PC-3 (cell line): Measurements from ENCODE around the gene KDM6B.

Source experiments
- EZH2 ChIP-seq: fragments of 300-600 bp; sonication (generic); IDR thresholded peaks from one replicate; pipeline ENCODE4 v1.6.1; 2017; ENCODE audit warnings: antibody characterized with exemption, mild to moderate bottlenecking, low read length; ENCODE audit not compliant: unreplicated experiment
- TF ChIP-seq, protein P1 (sequence below): fragments of 300-600 bp; sonication (generic); conservative IDR thresholded peaks from 2 replicates; pipeline ENCODE4 v1.5.1; 2017; ENCODE audit warnings: antibody characterized with exemption, low read depth, mild to moderate bottlenecking, low read length

DNA sequence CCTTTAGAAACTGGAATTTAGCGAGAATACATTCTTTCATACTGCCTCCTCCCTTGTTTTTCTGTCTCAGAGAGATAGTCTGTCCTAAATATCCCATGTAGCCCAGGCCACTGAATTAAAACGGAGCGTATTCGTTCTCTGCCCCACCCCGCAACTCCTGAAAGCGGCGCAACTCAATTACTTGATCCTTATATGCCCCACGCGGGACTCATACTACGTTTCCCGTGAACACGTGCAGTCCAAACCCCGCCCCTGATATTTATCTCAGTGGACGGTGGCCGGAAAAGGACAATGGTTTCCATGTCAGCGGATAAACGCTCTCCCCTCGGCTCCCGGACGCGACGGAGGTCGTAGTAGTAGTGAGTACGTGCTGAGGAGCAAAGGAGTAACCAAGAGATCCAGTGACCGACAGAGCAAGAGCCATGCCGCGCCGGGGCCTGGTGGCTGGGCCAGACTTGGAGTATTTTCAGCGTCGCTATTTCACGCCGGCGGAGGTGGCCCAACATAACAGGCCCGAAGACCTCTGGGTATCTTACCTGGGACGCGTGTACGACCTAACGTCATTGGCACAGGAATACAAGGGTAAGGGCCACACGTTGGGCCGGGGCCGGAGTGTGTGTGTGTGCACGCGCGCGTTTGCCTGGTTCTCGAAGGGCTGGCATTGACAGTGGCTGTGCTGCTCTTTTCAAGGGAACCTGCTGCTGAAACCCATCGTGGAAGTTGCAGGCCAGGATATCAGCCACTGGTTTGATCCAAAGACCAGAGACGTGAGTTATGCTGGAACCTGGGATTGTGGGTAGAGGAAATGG lies 23.9 kb downstream of the KDM6B start, which contains the start of gene CYB5D1:
- TF ChIP-seq, protein P1, sequence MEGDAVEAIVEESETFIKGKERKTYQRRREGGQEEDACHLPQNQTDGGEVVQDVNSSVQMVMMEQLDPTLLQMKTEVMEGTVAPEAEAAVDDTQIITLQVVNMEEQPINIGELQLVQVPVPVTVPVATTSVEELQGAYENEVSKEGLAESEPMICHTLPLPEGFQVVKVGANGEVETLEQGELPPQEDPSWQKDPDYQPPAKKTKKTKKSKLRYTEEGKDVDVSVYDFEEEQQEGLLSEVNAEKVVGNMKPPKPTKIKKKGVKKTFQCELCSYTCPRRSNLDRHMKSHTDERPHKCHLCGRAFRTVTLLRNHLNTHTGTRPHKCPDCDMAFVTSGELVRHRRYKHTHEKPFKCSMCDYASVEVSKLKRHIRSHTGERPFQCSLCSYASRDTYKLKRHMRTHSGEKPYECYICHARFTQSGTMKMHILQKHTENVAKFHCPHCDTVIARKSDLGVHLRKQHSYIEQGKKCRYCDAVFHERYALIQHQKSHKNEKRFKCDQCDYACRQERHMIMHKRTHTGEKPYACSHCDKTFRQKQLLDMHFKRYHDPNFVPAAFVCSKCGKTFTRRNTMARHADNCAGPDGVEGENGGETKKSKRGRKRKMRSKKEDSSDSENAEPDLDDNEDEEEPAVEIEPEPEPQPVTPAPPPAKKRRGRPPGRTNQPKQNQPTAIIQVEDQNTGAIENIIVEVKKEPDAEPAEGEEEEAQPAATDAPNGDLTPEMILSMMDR = no peak
- no peak for TF ChIP-seq EZH2
